ENCODE data around the gene C16orf87. TPM values are rescaled to one million over a fixed set of nuclear protein-coding genes. Genes with fewer than 3 reads are reported as not detected.

The C16orf87 gene
- total and polyA plus RNA-seq, 9 of the 15 experiments (the other 6 are each of a cell fraction or from before 2014, with no cell fraction given) = 7.8 to 16.7 (median 10.5) TPM

DNA sequence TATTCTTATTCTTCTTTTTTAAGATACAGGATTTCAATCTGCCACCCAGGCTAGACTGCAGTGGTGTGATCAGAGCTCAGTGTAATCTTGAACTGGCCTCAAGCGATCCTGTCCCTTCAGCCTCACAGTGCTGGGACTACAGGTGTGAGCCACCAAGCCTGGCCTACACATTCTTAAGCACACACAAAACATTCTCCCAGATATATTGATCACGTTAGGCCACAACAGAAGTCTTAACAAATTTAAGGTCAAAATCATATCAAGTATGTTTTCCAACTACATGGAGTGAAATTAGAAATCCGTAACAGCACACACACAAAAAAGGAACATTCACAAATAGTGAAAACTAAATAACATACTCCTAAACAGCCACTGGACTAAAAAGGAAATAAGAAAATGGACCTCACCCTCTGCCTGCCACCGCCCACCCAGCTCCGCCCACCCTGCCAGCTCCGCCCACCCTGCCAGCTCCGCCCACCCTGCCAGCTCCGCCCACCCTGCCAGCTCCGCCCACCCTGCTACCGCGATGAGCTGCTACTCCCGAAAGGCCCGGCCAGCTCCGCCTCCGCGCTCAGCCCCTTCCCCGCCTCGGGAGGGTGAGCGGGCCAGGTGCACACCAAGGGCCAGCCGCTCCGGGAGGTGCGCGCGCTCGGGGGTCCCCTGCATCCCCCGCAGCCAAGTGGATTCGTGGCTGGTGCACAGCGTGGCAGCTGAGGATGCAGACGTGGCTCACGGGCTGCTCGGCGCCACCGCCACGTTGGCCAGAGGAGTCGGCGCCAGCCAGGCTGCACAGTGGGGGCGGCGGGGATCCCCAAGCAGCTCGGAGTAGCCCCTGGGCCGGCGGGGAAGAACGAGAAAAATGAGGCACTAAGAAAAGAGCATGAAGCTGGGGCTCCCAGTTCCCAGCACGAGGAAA, 41.2 kb downstream of the C16orf87 start (continued):
- TF ChIP-seq VEZF1 (CRISPR knock-in tag; IDR thresholded peaks at IDR 0.05) = 0 out of 2 replicates have a peak, but pooled peaks have one; percentile 11
- peak; percentile 36; the same call in 1 of the 2 replicates for TF ChIP-seq PML (IDR thresholded peaks at IDR 0.05; ENCODE audit: low read length)
- no peak for TF ChIP-seq HOXB6 (CRISPR knock-in tag; IDR thresholded peaks at IDR 0.05; ENCODE audit: borderline replicate concordance)
- TF ChIP-seq HEY1 (CRISPR knock-in tag; IDR thresholded peaks at IDR 0.05; ENCODE audit: borderline replicate concordance) = no peak
- TF ChIP-seq RB1 (IDR thresholded peaks at IDR 0.05; ENCODE audit: low read depth) = peak; percentile 56
- TF ChIP-seq, protein P1, sequence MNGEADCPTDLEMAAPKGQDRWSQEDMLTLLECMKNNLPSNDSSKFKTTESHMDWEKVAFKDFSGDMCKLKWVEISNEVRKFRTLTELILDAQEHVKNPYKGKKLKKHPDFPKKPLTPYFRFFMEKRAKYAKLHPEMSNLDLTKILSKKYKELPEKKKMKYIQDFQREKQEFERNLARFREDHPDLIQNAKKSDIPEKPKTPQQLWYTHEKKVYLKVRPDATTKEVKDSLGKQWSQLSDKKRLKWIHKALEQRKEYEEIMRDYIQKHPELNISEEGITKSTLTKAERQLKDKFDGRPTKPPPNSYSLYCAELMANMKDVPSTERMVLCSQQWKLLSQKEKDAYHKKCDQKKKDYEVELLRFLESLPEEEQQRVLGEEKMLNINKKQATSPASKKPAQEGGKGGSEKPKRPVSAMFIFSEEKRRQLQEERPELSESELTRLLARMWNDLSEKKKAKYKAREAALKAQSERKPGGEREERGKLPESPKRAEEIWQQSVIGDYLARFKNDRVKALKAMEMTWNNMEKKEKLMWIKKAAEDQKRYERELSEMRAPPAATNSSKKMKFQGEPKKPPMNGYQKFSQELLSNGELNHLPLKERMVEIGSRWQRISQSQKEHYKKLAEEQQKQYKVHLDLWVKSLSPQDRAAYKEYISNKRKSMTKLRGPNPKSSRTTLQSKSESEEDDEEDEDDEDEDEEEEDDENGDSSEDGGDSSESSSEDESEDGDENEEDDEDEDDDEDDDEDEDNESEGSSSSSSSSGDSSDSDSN (IDR thresholded peaks at IDR 0.05; ENCODE audit: borderline replicate concordance in 1 of 2, low read depth in 2 of 2, low read length in 2 of 2) = no peak
- no peak for TF ChIP-seq POLR3G (IDR thresholded peaks at IDR 0.05; ENCODE audit: extremely low read depth, insufficient read length, insufficient replicate concordance)
- peak; percentile 86 for TF ChIP-seq KDM5B (IDR thresholded peaks at IDR 0.05; ENCODE audit: insufficient replicate concordance, low read depth, low read length)
- TF ChIP-seq BCOR (IDR thresholded peaks at IDR 0.05) = 0 out of 2 replicates have a peak, but pooled peaks have one; percentile 19
- no peak for TF ChIP-seq SMARCA4 (IDR thresholded peaks at IDR 0.05)
- TF ChIP-seq, protein P2, sequence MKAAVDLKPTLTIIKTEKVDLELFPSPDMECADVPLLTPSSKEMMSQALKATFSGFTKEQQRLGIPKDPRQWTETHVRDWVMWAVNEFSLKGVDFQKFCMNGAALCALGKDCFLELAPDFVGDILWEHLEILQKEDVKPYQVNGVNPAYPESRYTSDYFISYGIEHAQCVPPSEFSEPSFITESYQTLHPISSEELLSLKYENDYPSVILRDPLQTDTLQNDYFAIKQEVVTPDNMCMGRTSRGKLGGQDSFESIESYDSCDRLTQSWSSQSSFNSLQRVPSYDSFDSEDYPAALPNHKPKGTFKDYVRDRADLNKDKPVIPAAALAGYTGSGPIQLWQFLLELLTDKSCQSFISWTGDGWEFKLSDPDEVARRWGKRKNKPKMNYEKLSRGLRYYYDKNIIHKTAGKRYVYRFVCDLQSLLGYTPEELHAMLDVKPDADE (conservative IDR thresholded peaks at IDR 0.05; ENCODE audit: control insufficient read depth, low read depth, low read length) = no peak
- TF ChIP-seq THRB (CRISPR knock-in tag; conservative IDR thresholded peaks at IDR 0.05) = no peak
- TF ChIP-seq, protein P3, sequence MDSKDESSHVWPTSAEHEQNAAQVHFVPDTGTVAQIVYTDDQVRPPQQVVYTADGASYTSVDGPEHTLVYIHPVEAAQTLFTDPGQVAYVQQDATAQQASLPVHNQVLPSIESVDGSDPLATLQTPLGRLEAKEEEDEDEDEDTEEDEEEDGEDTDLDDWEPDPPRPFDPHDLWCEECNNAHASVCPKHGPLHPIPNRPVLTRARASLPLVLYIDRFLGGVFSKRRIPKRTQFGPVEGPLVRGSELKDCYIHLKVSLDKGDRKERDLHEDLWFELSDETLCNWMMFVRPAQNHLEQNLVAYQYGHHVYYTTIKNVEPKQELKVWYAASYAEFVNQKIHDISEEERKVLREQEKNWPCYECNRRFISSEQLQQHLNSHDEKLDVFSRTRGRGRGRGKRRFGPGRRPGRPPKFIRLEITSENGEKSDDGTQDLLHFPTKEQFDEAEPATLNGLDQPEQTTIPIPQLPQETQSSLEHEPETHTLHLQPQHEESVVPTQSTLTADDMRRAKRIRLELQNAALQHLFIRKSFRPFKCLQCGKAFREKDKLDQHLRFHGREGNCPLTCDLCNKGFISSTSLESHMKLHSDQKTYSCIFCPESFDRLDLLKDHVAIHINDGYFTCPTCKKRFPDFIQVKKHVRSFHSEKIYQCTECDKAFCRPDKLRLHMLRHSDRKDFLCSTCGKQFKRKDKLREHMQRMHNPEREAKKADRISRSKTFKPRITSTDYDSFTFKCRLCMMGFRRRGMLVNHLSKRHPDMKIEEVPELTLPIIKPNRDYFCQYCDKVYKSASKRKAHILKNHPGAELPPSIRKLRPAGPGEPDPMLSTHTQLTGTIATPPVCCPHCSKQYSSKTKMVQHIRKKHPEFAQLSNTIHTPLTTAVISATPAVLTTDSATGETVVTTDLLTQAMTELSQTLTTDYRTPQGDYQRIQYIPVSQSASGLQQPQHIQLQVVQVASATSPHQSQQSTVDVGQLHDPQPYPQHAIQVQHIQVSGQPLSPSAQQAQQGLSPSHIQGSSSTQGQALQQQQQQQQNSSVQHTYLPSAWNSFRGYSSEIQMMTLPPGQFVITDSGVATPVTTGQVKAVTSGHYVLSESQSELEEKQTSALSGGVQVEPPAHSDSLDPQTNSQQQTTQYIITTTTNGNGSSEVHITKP (IDR thresholded peaks at IDR 0.05; ENCODE audit: partially characterized antibody) = no peak
- TF ChIP-seq RBM25 (IDR thresholded peaks at IDR 0.05; ENCODE audit: low read depth, low read length, severe bottlenecking) = peak; percentile 45
- TF ChIP-seq EP400 (IDR thresholded peaks at IDR 0.05) = peak; percentile 81
- TF ChIP-seq KAT7 (CRISPR knock-in tag; IDR thresholded peaks at IDR 0.05; ENCODE audit: borderline replicate concordance) = 0 out of 2 replicates have a peak, but pooled peaks have one; percentile 39
